NB4 (cell line): Measurements from ENCODE around the gene MPP4.

Source experiments
- DNase-seq: peaks from one replicate; pipeline ENCODE4 v3.0.0; 2010; ENCODE audit warnings: low read depth
- H3K4me3 ChIP-seq: one replicate; pipeline ENCODE4 v1.5.1; 2011; ENCODE audit warnings: mild to moderate bottlenecking, low read depth, low read length, moderate library complexity
- MYC ChIP-seq: IDR thresholded peaks from 2 replicates; pipeline ENCODE4 v1.6.1; 2011; ENCODE audit warnings: low read depth, low read length
- POLR2A ChIP-seq: IDR thresholded peaks from 2 replicates; pipeline ENCODE4 v1.6.1; 2011; ENCODE audit warnings: mild to moderate bottlenecking; ENCODE audit not compliant: insufficient read length; ENCODE audit errors: extremely low read depth
- TF ChIP-seq, protein P1 (sequence below): IDR thresholded peaks from one replicate; pipeline ENCODE4 v1.5.1; 2012; ENCODE audit warnings: low read depth, low read length
- TF ChIP-seq, protein P2 (sequence below): IDR thresholded peaks from 2 replicates; pipeline ENCODE4 v1.6.1; 2011; ENCODE audit warnings: low read depth, low read length

MPP4 gene

DNA sequence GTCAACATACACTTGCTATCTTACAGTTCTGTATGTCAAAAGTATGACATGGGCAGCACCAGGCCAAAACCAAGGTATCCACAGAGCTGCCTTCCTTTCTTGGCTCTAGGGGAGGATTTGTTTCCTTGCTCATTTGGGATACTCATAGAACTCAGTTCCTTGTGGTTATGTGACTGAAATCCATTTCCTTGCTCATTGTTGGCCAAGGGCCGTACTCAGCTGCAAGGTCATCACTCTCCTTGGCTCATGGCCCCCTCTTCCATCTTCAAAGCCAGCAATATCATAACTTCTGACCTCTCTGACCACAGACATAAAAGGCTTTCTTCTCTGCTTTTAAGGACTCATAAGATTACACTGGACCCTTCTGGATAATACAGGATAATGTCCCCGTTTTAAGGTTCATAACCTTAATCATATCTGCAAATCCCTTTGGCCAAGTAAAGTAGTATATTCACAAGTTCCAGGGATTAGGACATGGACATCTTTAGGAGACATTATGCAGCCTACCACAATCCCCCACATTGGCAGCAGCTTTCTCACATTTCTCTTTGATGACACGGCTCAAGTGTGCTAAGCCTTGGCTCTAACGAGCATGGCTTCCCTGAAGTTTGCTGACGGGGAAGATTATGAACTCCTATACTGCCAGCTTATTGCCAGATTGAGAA is 76.0 kb downstream of the MPP4 start:
- TF ChIP-seq, protein P1, sequence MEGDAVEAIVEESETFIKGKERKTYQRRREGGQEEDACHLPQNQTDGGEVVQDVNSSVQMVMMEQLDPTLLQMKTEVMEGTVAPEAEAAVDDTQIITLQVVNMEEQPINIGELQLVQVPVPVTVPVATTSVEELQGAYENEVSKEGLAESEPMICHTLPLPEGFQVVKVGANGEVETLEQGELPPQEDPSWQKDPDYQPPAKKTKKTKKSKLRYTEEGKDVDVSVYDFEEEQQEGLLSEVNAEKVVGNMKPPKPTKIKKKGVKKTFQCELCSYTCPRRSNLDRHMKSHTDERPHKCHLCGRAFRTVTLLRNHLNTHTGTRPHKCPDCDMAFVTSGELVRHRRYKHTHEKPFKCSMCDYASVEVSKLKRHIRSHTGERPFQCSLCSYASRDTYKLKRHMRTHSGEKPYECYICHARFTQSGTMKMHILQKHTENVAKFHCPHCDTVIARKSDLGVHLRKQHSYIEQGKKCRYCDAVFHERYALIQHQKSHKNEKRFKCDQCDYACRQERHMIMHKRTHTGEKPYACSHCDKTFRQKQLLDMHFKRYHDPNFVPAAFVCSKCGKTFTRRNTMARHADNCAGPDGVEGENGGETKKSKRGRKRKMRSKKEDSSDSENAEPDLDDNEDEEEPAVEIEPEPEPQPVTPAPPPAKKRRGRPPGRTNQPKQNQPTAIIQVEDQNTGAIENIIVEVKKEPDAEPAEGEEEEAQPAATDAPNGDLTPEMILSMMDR = no peak
- TF ChIP-seq POLR2A (no peak), MYC (no peak)
- TF ChIP-seq, protein P2, sequence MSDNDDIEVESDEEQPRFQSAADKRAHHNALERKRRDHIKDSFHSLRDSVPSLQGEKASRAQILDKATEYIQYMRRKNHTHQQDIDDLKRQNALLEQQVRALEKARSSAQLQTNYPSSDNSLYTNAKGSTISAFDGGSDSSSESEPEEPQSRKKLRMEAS = no peak
- no peak overlapping the region for H3K4me3 ChIP-seq
- no peak for DNase-seq

DNA sequence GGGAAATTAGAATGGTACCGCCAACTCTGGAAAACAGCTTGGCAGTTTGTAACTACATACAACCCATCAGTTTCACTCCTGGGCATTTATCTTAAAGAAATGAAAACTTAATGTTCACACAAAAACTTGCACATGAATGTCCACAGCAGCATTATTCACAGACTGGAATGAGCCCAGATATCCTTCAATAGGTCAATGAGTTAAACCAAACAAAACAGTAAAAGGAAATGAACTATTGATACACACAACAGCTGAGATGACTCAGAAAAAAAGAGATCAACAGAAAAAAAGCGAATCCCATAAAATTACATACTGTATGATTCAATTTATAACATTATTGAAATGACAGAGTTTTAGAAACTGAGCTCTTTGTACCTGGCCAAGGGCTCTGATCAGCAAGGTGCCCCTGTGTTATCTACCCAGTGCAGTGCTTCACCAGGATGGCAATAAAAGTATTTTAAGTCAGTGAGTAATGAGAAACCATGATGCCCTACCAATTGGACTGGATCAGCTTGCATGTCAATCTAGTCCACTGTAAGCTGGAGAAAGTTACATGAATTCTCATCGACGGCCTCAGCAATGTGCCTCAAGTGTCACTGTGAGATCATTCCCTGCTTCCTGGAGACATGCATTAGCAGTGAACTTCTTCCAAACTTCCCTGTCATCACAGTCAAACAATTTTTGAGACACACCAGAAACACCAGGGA is 77.0 kb downstream of the MPP4 start:
- H3K4me3 ChIP-seq = no peak overlapping the region
- no peak for DNase-seq
- TF ChIP-seq POLR2A = no peak
- no peak for TF ChIP-seq MYC
- TF ChIP-seq, protein P1 = no peak
- TF ChIP-seq, protein P2 = no peak

DNA sequence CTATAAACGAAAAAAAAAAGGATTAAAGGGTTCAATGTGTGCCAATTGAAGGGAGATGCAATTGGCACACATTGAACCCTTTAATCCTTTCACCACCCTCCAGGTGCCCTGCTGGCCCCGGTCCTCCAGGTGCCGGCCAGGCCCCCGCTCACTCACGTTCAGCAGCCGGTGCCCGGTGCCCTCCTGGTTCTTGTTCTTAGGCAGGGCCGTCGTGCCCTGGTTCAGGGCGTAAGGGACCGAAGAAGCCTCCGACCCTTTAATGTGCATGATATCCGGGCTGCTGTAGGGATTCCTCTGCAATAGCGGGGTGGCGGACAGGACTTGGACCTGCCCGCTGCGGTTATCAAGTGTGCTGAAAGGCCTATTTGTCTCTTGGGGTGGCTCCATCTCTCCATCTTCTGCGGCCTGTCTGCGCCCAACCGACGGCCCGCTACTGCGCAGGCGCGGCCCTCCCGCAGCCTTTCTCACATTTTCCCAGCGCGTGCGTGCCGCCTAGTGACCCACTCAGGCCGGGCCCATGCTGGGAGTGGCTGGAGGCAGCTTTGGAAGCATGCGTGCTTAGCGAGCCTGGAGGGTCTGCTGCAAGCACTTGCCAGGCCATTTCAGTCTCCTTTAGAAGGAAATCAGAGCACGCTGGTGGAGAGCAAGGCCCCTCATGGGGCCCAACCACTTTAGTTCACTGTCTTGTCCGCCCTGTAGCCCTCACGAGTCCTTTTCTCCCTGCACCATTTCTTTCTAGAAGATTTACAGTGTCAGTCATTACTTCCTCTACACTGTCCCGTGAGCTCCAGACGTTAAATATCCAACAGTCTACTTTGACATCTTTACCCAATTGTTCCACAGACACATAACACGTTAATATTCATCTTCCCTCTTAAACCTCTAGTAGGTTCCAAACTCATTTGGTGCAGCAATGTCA is 79.4 kb downstream of the MPP4 start:
- TF ChIP-seq POLR2A (no peak), MYC (no peak)
- TF ChIP-seq, protein P1 = no peak
- TF ChIP-seq, protein P2 = no peak
- no peak for DNase-seq
- H3K4me3 ChIP-seq = no peak overlapping the region

DNA sequence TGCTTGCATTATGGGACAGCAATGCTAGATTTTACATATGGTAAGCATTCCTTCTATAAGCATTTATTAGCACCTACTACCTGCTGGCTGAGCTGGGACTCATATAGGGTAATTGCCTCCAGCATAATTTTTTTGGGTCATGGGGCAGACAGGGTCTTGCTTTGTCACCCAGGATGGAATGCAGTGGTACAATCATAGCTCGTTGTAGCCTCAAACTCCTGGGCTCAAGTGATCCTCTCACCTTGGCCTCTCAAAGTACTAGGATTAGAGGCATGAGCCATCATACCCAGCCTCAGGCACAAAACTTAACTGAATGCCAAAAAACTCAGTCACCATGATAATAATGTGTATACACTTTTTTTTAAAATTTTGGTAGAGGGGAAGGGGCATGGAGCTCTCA is 90.4 kb downstream of the MPP4 start:
- DNase-seq = no peak
- TF ChIP-seq POLR2A (no peak), MYC (no peak)
- TF ChIP-seq, protein P1 = no peak
- TF ChIP-seq, protein P2 = no peak
- no peak overlapping the region for H3K4me3 ChIP-seq

DNA sequence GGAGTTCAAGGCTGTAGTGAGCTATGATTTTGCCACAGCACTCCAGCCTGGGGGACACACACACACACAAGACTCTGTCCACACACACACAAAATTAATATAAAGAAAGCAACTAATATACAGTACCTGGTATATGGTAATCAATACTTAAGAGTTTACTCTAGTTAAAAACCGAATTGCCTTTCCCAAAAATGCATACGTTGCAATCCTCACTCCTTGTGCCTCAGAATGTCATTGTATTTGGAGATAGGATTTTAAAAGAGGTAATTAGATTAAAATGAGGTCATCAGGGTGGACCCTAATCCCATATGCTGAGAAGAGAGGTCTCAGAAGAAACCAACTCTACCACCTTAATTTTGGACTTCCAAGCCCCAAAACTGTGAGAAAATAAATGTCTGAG is 90.9 kb downstream of the MPP4 start:
- no peak overlapping the region for H3K4me3 ChIP-seq
- TF ChIP-seq MYC (no peak), POLR2A (no peak)
- TF ChIP-seq, protein P1 = no peak
- TF ChIP-seq, protein P2 = no peak
- DNase-seq = no peak
